GM18951 (cell line): ENCODE measurements around the gene IFNA21.
"Not testable (repeated sequence)": the region's sequence is repeated elsewhere in the genome, so short reads cannot be mapped to it uniquely, and the experiment has no call there.

Source experiments
- POLR2A ChIP-seq: IDR thresholded peaks from 4 replicates; pipeline ENCODE4 v1.6.1; 2011; ENCODE audit warnings: mild to moderate bottlenecking; ENCODE audit not compliant: insufficient read length, insufficient read depth; ENCODE audit errors: extremely low read depth
- in situ Hi-C: fragments of 300-500 bp; cut with MboI; formaldehyde crosslinking; loops from one replicate; pipeline ENCODE4 v1.12.0; 2022; ENCODE audit warnings: low sequenced_read_pairs, mixed read lengths, inconsistent platforms; ENCODE audit not compliant: unreplicated experiment

Gene IFNA21

GRCh38 chr9:21171351-21171750, 4.9 kb upstream of the IFNA21 start:
- TF ChIP-seq POLR2A = no peak
- in situ Hi-C loops = no loop called here

- in situ Hi-C loops = no loop called here
- no peak for TF ChIP-seq POLR2A
Measured at GRCh38 chr9:21165516-21165915, 944 bp downstream of the IFNA21 start.

- in situ Hi-C loops = no loop called here
- no peak for TF ChIP-seq POLR2A
Measured at GRCh38 chr9:21160178-21160577, 6.3 kb downstream of the IFNA21 start.

GRCh38 chr9:21155501-21155900, 11.0 kb downstream of the IFNA21 start:
- no peak for TF ChIP-seq POLR2A
- in situ Hi-C loops = no loop called here

GRCh38 chr9:21154018-21154608, 12.3 kb downstream of the IFNA21 start:
- in situ Hi-C loops = no loop called here
- no peak for TF ChIP-seq POLR2A

GRCh38 chr9:21153336-21154017, 13.0 kb downstream of the IFNA21 start:
- no peak for TF ChIP-seq POLR2A
- in situ Hi-C loops = no loop called here

GRCh38 chr9:21144603-21145002, 21.9 kb downstream of the IFNA21 start:
- in situ Hi-C loops = no loop called here
- no peak for TF ChIP-seq POLR2A

- no peak for TF ChIP-seq POLR2A
- in situ Hi-C loops = no loop called here
Measured at GRCh38 chr9:21141427-21141882, 25.0 kb downstream of the IFNA21 start, which contains the start of gene IFNW1. TSS of gene IFNW1 (minus strand) at chr9:21141832. CDS start at chr9:21141570, 262 bp downstream.

- TF ChIP-seq POLR2A = no peak
- in situ Hi-C loops = no loop called here
Measured at GRCh38 chr9:21137020-21137419, 29.4 kb downstream of the IFNA21 start.

- TF ChIP-seq POLR2A = no peak
Measured at GRCh38 chr9:21135736-21136135, 30.7 kb downstream of the IFNA21 start.

GRCh38 chr9:21128186-21128585, 38.3 kb downstream of the IFNA21 start:
- in situ Hi-C loops = not testable (repeated sequence)

More at GRCh38 chr9:21135736-21136135, 30.7 kb downstream of the IFNA21 start:
- in situ Hi-C loops = no loop called here

- in situ Hi-C loops = loop anchor here (25.0 kb wide), 2 partner anchors 759 to 1634 kb away; no protein-coding TSS in a partner anchor
- TF ChIP-seq POLR2A = no peak
Measured at GRCh38 chr9:21121595-21122251, 44.7 kb downstream of the IFNA21 start.

GRCh38 chr9:21121079-21121478, 45.4 kb downstream of the IFNA21 start:
- no peak for TF ChIP-seq POLR2A
- in situ Hi-C loops = loop anchor here (25.0 kb wide), 2 partner anchors 759 to 1634 kb away; no protein-coding TSS in a partner anchor
